H7 (cell line): ENCODE measurements around the gene TLX1. TPM values are rescaled to one million over a fixed set of nuclear protein-coding genes. Genes with fewer than 3 reads are reported as not detected.

Source experiments
- DNase-seq: peaks from one replicate; pipeline ENCODE4 v3.0.0; 2012
- H3K27me3 ChIP-seq: 2 replicates; pipeline ENCODE4 v1.6.0; 2011; ENCODE audit warnings: mild to moderate bottlenecking, low read length; ENCODE audit not compliant: control insufficient read depth, insufficient read depth
- H3K36me3 ChIP-seq: replicated peaks from 2 replicates; pipeline ENCODE4 v1.5.1; 2011; ENCODE audit warnings: low read length; ENCODE audit not compliant: control insufficient read depth, insufficient read depth
- H3K4me3 ChIP-seq: 2 replicates; pipeline ENCODE4 v1.5.1; 2011; ENCODE audit warnings: low read depth, mild to moderate bottlenecking, control low read depth, low read length, moderate library complexity; ENCODE audit not compliant: insufficient read depth
- total RNA-seq: library from RNA; depleted of rRNA; stranded (reverse); fragments of >200 nt; shearing (Covaris generic); gene quantifications from 2 replicates; pipeline ENCODE4 v1.2.3, GENCODE V29; 2014; rRNA removed

The TLX1 gene
- total RNA-seq, 1 experiment from 2014 or later: not detected

DNA sequence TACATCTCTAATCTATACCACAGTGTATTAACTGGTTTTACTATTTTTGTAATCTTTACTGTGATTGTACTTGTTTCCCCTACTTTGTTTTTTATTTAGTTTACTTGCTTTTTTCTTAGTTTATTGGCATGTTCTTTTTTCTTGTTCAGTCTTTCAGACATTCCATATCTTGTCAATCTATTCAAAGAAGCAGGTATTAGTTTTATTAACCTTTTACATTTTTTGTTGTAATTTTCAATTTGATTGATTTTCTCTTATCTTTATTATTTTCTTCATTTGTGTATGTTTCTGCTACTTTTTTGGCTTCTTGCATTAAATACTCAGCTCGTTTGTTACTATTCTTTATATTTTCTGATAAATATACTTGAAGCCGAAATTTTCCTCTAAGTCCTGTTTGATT is 41.6 kb downstream of the TLX1 start:
- H3K36me3 ChIP-seq: no peaks in the 10 kb centered on the region
- no peak overlapping the region for H3K4me3 ChIP-seq
- H3K27me3 ChIP-seq: peaks cover 2% of the 10 kb centered on the region; the same call in 1 of the 2 replicates
- DNase-seq: no peak

DNA sequence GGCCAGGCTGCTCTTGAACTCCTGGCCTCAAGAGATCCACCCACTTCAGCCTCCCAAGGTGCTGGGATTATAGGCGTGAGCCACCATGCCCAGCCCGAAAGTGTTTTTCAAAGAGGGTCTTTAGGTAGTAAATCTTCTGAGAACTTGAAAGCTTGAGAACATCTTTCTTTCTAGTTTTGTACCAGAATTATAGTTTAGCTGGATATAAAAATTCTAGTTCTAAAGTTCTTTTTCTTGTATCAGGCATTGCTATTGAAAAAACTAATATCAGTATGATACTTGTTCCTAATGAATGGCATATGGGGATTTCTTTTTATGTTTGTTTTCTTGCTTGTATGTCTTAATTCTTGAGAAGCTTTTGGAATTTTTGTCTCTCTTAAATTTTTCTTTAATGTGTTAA is 43.2 kb downstream of the TLX1 start:
- Histone ChIP-seq H3K27me3 (no peaks in the 10 kb centered on the region), H3K36me3 (no peaks in the 10 kb centered on the region), H3K4me3 (no peak overlapping the region)
- DNase-seq: no peak

GRCh38 chr10:101176577-101176976 is 45.5 kb downstream of the TLX1 start:
- Histone ChIP-seq H3K4me3 (no peak overlapping the region), H3K36me3 (no peaks in the 10 kb centered on the region), H3K27me3 (no peaks in the 10 kb centered on the region)
- no peak for DNase-seq

DNA sequence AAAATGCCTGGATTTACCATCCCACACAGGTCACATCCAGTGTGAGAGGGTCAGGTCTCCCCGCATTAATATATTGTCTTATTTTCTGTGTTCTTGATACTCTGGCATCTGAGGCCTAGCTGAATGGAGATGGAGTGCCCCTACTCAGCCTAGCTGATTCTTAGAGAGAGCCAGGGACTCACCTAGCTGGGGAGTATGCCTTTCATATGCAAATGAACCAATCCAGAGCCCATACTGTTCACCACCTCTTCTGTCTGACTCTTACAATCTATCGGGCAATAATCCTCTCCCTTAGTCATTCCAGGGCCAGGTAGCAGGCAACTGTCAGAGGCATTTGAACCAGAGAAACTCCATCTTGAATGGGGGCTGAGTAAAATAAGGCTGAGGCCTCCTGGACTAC is 51.8 kb downstream of the TLX1 start:
- Histone ChIP-seq H3K4me3 (no peak overlapping the region), H3K27me3 (no peaks in the 10 kb centered on the region), H3K36me3 (no peaks in the 10 kb centered on the region)
- DNase-seq: peak; percentile 70

DNA sequence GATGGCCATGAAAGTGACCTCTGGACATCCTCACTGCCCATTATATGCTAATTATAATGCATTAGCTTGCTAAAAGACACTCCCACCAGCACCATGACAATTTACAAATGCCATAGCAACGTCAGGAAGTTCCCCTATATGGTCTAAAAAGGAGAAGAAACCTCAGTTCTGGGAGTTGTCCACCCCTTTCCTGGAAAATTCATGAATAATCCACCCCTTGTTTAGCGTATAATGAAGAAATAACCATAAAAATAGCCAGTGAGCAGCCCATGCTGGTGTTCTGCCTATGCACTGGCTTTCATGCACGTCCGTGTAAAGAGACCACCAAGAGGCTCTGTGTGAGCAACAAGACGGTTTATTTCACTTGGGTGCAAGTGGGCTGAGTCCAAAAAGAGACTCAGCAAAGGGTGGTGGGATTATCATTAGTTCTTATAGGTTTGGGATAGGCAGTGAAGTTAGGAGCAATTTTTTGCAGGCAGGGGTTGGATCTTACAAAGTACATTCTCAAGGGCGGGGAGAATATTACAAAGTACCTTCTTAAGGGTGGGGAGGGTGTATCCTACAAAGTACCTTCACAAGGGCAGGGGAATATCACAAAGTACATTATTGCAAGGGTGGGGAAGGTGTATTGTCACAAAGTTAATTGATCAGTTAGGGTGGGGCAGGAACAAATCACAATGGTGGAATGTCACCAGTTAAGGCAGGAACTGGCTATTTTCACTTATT is 52.5 kb downstream of the TLX1 start:
- Histone ChIP-seq H3K36me3 (no peaks in the 10 kb centered on the region), H3K27me3 (no peaks in the 10 kb centered on the region), H3K4me3 (no peak overlapping the region)
- DNase-seq: no peak

Other genes with a start within 250 kb of the TLX1 start
- 11.1 and 16.3 TPM in 2 replicates for gene SLF2, start 218.3 kb upstream of the TLX1 start, total RNA-seq
- 3.4 and 8.2 TPM in 2 replicates for gene SEMA4G, start 161.8 kb upstream of the TLX1 start, total RNA-seq
- gene MRPL43, start 143.8 kb upstream of the TLX1 start, total RNA-seq: 106 and 107 TPM in 2 replicates
- gene TWNK, start 143.8 kb upstream of the TLX1 start, total RNA-seq: 16.0 and 19.2 TPM in 2 replicates
- 107 and 108 TPM in 2 replicates for gene LZTS2, start 131.5 kb upstream of the TLX1 start, total RNA-seq
- 2.3 and 5.1 TPM in 2 replicates for gene PDZD7, start 100.2 kb upstream of the TLX1 start, total RNA-seq
- gene SFXN3, start 100.1 kb upstream of the TLX1 start, total RNA-seq: 4.1 and 5.6 TPM in 2 replicates
- 11.9 and 22.0 TPM in 2 replicates for gene KAZALD1, start 69.3 kb upstream of the TLX1 start, total RNA-seq
- not detected in 2 replicates for gene LBX1, start 98.2 kb downstream of the TLX1 start, total RNA-seq
- 13.0 and 13.2 TPM in 2 replicates for gene BTRC, start 222.9 kb downstream of the TLX1 start, total RNA-seq